Fibroblast of peridontal ligament (primary cell): ENCODE data around the gene DHH.
"Not testable (repeated sequence)": the region's sequence is repeated elsewhere in the genome, so short reads cannot be mapped to it uniquely, and the experiment has no call there.

Experiments
- DNase-seq: peaks from one replicate; pipeline ENCODE4 v3.0.0-alpha.2; 2010; ENCODE audit errors: extremely low read depth

The DHH gene

DNA sequence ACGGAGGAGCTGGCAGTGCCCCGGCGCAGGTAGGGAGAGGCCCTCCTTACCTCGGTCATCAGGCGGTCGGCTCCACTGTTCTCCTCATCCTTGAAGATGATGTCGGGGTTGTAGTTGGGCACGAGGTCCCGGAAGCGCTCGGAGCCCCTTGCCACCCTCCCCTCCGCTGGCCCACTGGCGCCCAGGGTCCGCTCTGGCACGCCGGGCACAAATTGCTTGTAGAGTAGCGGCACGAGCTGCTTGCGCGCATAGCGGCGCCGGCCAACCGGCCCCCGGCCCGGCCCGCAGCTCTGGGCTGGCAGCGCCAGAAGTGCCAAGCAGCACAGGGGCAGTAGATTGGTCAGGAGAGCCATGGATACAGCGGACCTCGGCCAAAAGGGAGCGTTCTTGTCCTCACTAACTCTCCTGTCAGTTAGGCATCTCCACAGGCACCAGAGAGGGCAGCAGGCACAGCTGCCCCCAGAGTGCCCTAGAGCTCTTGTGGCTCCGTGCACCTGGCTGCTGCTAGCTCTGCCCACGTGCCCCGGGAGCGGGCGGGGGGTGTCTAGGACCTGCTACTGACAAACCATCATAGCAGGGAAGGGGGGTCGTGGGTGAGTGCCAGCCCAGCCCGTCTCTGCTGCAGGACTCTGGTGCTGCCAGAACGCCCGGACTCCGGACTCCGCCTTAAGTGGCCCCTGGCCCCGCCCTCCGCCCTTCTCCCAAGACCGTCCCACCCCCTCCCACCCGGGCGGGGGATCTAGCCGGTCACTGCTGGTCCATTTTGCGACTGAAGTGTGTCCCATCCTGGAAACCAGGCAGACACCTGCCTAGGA lies at the start of gene DHH:
DHH (minus strand) TSS at position 642 of the 815 bp plus-strand sequence; CDS start at position 353, 289 bp downstream.
- no peak for DNase-seq

DNA sequence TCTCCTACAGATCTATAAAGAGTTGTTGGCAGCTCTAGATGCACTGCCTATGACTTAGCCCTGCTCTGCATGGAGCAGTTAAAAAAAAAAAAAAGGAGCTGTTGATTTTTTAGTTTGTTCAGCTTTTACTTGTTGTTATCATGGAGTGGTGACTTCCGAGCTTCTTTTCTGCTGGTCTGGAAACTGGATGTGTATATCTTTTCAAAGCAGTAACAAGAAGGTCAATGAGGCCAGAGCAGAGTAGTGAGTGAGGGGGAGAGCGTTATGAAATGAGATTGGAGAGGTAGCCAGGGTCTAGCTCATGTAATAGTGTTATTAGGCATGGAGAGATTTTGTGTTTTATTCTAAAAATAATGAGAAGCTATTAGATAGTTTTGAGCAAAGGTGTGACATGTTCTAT lies 49.8 kb upstream of the DHH start:
- no peak for DNase-seq

DNA sequence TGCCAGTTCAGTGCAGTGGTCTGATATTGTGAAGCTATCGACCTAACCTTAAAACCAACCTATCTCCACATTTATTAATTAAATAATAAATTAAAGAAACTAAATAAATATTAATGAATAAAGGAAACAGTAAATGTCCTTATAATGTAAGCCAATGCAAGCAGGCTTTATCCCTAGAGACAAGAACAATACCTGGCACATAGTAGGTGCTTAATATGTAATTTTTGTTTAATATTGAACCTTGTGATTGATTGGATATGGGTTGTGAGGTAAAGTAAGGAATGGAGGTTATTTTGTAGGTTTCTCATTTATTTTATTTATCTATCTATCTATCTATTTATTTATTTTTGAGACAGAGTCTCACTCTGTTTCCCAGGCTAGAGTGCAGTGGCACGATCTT lies 44.4 kb upstream of the DHH start:
- no peak for DNase-seq

DNA sequence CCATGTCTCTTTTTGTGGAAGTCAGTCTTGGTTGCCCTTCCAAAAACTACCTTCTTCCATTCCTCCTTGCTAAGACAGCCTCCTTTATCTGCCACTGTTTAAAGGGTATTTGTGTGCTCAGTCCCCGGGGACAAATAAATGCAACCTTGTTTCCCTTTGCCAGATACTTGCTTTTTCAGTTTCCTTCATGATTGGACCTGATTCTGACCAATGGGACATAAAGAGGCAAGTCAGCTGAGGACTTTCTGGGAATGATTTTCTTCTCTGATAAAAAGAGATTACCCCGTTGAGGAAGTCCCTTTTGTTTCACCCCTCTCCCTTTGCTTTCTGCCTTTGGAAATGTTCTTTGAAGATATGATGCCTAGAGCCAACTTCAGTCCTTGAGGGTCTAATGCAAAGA lies 44.0 kb upstream of the DHH start:
- DNase-seq, result no peak

DNA sequence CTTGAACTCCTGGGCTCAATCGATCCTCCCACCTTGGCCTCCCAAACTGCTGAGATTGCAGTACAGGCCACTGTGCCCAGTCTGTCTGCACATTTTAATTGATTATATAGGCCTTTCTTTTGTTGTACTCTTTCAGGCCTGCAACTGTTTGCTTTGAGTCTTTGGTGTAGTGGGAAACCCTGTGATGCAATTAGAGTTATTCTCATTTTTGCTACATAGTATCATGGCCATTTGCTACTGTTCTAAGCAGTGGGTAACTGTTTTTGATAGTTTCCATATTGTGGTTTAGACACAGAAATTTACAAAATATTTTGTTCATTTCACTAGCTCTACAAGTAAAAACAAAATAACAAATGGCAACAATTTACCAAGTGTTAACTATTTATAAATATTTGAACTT lies 42.9 kb upstream of the DHH start:
- DNase-seq, result peak; percentile 24

DNA sequence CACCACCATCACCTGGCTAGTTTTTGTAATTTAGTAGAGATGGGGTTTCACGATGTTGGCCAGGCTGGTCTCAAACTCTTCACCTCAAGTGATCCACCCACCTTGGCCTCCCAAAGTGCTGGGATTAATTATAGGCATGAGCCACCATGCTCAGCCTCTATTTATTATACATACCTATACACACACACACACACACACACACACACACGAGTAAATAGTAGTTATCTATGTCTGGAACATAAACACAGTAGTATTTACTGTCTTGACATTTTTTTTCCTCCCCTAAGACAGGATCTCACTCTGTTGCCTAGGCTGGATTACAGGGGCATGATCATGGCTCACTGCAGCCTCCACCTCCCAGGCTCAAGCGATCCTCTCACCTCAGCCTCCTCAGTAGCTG lies 42.4 kb upstream of the DHH start:
- DNase-seq, result not testable (repeated sequence)

DNA sequence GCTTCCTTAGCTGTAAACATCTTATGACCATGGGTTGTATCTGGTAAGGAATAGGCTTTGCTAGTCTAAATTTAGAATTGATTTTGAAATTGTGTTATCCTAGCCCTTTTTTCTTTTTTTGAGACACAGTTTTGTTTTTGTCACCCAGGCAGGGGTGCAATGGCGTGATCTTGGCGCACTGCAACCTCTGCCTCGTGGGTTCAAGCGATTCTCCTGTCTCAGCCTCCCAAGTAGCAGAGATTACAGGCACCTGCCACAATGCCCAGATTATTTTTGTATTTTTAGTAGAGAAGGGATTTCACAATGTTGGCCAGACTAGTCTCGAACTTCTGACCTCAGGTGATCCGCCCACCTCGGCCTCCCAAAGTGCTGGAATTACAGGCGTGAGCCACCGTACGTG lies 39.0 kb upstream of the DHH start:
- peak; percentile 12 for DNase-seq

DNA sequence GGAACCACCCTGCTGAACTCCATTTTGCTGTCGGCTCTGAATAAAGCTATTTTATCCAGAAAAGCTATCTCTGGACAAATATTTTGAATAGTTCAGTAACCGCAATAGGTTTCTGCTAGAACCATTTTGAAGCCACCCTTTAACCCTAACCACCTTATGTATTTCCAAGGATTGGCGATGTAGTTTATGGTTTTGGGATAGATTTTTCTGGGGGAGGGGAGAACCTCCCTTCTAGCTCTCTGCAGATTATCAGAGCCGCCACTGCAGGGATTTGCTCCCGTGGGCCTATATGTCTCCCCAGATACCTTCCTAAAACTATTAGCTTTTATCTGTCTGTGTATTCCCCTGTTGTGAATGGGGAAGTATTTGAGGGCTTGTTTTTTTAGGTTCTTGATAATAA lies 38.4 kb upstream of the DHH start:
- peak; percentile 27 for DNase-seq

DNA sequence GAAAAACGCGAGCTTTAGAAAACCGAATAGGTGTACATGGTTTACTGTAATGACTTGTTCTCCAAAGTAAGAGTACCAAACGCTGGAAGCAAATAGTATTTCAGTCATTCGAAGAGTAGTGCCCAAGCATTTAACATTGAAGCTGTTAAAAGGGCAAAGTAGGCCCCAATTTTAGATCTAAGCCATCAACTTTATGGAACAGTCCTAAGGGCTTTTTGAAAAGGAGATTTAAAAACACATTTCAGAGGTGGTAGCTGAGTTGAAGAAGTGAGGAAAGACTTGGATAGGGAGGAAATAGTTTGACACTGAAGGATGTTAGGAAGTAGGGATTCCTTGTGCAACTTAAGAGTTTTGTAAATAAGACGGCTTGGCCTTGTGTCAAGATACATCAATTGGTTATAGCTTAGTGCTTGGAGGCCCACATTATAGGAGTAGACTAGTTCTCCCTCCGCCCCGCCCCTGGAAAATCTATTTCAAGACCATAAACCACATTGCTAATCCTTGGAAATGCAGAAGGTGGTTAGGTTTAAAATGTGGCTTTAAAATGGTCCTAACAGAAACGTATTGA lies 37.4 kb upstream of the DHH start:
- DNase-seq, result peak; percentile 80

DNA sequence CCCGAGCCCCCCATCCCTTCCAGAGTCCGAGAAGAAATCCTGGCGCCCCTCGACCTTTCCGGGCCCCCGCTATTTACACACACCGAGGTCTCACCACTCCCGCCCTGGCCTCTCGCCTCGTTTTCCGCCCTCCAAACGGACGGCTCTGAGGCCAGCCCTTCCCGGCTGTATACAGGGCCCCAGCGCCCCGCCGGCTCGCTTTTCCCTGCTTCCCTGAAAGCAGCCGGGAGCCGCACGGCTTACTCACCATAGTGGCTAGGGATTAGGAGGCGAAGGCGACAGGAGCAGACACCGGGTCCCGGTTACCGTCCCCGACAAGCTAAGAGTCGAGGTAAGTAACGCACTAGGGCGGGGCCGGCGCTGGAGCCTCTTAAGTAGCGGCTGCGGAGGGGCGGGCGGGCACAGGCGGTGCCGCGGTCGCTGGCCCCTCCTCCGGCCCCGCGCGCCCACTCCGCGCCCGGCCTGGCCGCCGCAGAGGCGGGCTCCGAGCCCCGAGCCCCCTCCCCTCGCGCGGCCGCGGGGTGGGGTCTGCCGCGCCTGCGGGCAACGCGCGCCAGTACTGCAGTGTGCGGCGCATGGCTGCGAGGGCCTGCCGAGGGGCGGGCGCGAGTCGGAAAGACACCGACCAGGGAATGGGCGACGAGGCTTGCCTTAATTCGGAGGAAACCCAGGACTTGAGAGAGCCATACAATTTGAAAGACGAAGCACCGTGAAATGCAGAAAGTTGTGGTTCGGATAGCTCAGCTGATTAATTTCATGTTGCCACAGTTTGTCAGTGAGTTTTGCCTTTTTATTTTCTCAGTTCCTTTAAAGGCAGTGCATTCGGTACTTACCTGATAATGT lies 36.7 kb upstream of the DHH start, which contains the start of gene TUBA1B:
TUBA1B (minus strand) TSS at position 345 of the 843 bp plus-strand sequence; CDS start at position 250, 95 bp downstream.
- peak; percentile 79 for DNase-seq

DNA sequence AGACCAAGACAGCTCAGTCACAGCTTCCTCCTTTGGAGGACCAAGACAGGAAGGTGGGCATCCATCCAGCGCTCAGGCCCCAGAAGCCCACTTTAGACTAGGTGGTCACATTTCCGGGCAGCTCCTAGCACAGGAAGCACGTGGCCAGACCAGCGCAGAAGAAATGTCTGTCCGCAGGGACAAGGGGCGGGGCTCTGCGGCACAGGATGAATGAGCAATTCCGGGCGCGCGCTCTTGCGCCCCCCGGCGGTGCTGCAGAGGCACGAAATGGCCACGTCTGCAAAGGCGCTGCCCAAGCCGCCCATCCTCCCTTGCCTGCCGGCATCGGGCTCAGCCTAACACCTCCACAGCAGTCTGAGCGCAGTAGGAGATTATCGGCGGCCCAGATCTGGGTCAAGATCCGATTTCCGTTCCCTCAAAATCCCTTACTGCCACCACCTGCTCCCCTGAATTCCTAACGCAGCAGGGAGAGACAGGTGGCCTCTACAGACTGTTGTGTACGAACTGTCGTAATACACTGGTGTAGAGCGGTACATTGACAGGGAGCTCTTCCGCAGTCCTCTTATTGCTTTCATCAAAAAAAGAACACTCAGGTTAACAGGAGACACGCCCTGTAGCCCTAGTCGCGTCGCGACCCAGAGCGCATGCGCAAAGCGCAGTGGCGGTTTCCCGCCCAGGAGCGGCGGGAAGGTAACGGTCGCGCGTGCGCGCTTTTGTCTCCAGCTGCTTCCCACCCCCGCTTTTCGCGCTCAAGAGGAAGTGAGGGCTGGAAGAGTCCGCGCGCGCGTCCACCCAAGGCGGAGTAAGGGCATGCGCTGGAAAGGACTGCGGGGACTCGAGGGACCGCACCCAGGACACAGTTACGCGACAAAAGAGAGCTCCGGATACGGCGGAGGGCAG lies 35.8 kb upstream of the DHH start:
- DNase-seq, result peak; percentile 89

DNA sequence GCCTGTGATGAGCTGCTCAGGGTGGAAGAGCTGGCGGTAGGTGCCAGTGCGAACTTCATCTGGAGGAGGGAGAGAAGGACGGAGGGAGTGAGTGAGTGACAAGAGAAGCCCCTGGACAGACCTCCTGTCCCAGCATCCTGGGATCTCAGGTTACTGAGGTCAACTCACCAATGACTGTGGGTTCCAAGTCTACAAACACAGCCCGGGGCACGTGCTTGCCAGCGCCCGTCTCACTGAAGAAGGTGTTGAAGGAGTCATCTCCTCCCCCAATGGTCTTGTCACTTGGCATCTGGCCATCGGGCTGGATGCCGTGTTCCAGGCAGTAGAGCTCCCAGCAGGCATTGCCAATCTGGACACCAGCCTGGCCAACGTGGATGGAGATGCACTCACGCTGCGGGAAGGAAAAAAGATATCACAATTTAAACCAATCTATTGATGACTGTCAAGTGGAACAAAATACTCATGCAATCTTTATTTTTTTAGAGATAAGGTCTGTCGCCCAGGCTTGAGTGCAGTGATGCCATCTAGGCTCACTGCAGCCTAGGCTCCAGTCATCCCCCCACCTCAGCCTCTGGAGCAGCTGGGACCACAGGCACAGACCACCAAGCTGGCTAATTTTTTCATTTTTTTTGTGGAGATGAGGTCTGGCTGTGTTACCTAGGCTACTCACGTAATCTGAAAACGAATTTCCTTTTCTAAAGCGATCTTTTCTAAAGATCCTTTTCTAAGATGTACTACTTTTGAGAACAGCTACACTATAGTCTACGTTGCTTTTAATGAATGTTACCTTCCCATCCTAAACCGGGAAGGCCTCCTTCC lies 34.9 kb upstream of the DHH start:
- DNase-seq, result no peak

DNA sequence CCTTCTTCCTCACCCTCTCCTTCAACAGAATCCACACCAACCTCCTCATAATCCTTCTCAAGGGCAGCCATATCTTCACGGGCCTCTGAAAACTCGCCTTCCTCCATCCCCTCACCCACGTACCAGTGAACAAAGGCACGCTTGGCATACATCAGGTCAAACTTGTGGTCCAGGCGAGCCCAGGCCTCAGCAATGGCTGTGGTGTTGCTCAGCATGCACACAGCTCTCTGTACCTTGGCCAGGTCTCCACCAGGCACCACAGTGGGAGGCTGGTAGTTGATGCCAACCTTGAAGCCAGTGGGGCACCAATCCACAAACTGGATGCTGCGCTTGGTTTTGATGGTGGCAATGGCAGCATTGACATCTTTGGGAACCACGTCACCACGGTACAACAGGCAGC lies 33.4 kb upstream of the DHH start:
- not testable (repeated sequence) for DNase-seq

DNA sequence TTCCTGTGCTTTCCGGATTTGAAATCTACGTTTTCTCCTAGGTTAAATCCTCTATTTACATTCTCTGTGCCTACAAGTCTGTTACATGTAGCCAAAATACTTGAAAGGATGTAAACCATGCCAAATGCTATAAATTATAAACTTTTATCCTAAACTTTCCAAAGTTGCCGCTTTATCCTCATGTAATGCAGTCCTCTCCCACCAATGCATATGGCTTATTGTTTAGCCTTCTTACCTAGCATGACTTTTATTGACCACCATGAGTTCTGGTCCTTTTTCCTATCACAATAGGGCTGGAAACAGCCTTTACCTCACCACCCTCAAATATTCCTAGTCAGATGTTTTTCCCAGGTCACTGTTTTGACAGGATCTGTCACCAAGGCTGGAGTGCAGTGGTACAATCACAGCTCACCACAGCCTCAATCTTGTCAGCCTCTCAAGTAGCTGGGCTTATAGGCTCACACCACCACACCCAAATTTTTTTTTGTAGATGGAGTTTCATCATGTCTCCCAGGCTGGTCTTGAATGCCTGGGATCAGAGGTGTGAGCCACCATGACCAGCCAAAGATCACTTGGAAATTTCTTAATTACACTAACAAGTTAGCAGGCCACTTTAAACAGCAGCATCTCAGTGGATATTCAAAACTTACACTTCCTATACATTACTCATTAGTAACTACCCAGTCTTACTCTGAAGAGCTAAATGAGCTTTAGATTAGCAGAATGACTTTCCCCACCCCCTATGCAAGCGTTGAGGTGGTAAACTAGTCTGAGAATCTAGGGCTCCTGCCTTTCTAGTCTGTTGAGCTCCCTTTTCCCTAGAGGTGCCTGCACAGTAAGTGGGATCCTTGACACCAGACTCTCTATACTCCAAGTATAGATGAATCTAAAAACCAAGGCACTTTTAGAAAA lies 32.5 kb upstream of the DHH start:
- DNase-seq, result no peak

DNA sequence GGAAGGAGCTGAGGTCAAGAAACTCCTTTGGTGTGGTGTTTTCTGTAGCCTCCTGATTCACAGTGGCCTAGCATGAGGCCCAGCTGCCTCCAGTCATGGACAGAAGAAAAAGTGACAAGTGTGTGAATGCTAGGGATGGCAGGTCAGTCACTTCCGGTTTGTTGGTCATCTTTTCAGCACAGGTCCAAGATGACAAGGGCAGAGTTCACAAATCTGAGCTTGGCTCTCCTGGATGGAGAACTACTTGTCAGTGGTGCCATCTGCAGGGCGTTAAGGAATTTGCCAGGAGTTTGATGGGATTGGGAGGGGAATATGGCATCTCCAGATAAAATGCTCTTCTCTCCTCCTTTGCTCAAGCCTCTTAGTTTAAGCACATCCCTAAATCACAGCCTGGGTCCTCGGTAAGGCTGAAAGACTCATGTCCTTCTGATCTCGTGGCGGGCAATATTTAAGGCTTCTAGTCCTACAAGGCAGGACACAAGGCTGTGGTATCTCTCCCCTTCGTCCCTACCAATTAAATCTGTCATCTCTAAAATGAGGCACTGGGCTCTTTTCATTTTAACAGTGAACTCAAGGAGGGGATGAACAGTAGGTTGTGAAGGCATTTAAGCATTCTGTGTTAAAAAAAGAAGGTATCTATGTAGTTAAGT lies 26.6 kb upstream of the DHH start:
- peak; percentile 78 for DNase-seq

DNA sequence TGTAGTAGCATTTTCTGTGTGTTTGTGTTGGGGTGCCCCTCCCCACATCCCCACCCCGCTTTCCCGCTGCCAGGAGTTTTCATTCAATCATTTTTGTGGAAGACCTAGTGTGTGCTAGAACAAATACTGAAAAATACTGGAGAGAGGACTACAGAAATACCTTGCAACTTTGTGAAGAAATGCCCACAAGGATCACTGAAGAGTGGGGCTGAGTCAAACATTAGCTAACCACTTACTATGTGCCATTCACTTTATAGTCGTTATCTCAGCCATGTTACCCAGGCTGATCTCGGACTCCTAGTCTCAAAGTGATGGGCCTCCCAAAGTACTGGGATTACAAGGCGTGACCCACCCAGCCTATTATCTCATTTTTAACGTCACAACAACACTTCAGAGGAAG lies 16.6 kb upstream of the DHH start:
- no peak for DNase-seq

DNA sequence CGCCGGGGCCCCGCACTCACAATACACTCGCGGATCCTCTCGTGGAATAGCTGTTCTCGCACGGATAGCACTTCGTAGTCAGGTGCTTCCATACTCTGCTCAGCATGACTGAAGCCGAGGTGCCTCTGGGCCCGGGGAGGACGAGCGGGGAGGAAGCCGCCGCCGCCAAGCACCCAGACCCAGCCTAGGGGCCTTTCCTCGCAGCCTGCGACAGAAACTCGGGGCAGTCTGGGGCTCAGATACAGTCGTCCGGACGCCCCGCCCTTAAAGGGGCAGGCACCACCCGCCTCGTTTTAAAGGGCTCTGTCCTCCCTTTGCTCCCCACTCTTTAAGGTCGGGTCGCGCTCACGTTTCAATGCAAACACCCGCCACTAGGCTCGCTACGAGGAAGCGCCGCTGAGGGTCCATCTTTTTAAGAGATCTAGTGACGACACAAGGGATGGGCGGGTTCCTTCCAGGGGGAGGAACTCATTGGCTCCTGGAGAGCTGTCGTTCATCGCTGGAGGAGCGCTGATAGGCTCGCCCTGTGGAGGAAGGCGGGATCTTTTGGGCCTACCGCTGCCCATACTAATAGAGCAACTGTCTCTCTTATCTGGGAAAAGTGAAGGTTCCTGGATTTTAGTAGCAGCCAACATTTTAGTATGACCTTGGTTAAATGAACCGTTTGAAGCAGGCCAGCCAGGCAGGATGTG lies 16.0 kb upstream of the DHH start, which contains the start of gene LMBR1L:
LMBR1L (minus strand) TSS at position 384 of the 692 bp plus-strand sequence; CDS start at position 92, 292 bp downstream.
- peak; percentile 99 for DNase-seq
